Mesothelial cell of epicardium (in vitro differentiated cells): Measurements from ENCODE around the gene B3GALNT2. TPM values are rescaled to one million over a fixed set of nuclear protein-coding genes. Genes with fewer than 3 reads are reported as not detected.

Experiments used
- DNase-seq, 2 experiments: peaks; one replicate each; pipeline ENCODE4 v3.0.0; 2021; ENCODE audit warnings: low spot score in 2 of 2; ENCODE audit not compliant: unreplicated experiment in 2 of 2
- H3K27ac Mint-ChIP-seq: 2 replicates; pipeline ENCODE4 v1.8.0; 2021; ENCODE audit warnings: mixed read lengths
- H3K27me3 Mint-ChIP-seq: 2 replicates; pipeline ENCODE4 v1.8.0; 2021; ENCODE audit warnings: low read depth, mixed read lengths
- H3K36me3 Mint-ChIP-seq: 2 replicates; pipeline ENCODE4 v1.8.0; 2021; ENCODE audit warnings: mixed read lengths
- H3K4me1 Mint-ChIP-seq: 2 replicates; pipeline ENCODE4 v1.8.0; 2021; ENCODE audit warnings: mixed read lengths
- H3K4me3 Mint-ChIP-seq: 2 replicates; pipeline ENCODE4 v1.8.0; 2021; ENCODE audit warnings: mild to moderate bottlenecking, moderate library complexity, mixed read lengths
- H3K9me3 Mint-ChIP-seq: 2 replicates; pipeline ENCODE4 v1.8.0; 2021; ENCODE audit warnings: mixed read lengths
- CTCF ChIP-seq: fragments of 200-600 bp; sonication (generic); IDR thresholded peaks from one replicate; pipeline ENCODE4 v1.5.0; 2021; ENCODE audit warnings: antibody characterized with exemption; ENCODE audit not compliant: unreplicated experiment
- total RNA-seq: library from RNA; stranded (reverse); gene quantifications from 3 replicates; pipeline ENCODE4 v1.2.1, GENCODE V29; 2021

Gene B3GALNT2
- total RNA-seq, 1 donor from 2014 or later: 30.6 TPM

- no peaks in the 10 kb centered on the region for H3K27me3 Mint-ChIP-seq
- no peak overlapping the region for H3K4me3 Mint-ChIP-seq
- DNase-seq: no peak
- no peak for TF ChIP-seq CTCF
- H3K36me3 Mint-ChIP-seq: peaks cover 27% of the 10 kb centered on the region
- no peaks in the 10 kb centered on the region for H3K4me1 Mint-ChIP-seq
- H3K27ac Mint-ChIP-seq: no peak overlapping the region
- no peaks in the 10 kb centered on the region for H3K9me3 Mint-ChIP-seq
These were observed 50.2 kb downstream of the B3GALNT2 start for GRCh38 chr1:235454021-235454420.

- Mint-ChIP-seq H3K27me3 (no peaks in the 10 kb centered on the region), H3K4me3 (no peak overlapping the region), H3K4me1 (no peaks in the 10 kb centered on the region), H3K36me3 (peaks cover 30% of the 10 kb centered on the region), H3K9me3 (no peaks in the 10 kb centered on the region), H3K27ac (no peak overlapping the region)
- TF ChIP-seq CTCF: no peak
- no peak for DNase-seq
These were observed 53.3 kb downstream of the B3GALNT2 start for GRCh38 chr1:235450886-235451483.

- Mint-ChIP-seq H3K27me3 (no peaks in the 10 kb centered on the region), H3K36me3 (peaks cover 30% of the 10 kb centered on the region), H3K9me3 (no peaks in the 10 kb centered on the region), H3K4me3 (no peak overlapping the region), H3K4me1 (no peaks in the 10 kb centered on the region), H3K27ac (no peak overlapping the region)
- no peak for TF ChIP-seq CTCF
- DNase-seq: no peak
These were observed 53.8 kb downstream of the B3GALNT2 start for GRCh38 chr1:235450433-235450832.

GRCh38 chr1:235448616-235449015, 55.6 kb downstream of the B3GALNT2 start:
- no peaks in the 10 kb centered on the region for H3K9me3 Mint-ChIP-seq
- DNase-seq: no peak
- H3K4me3 Mint-ChIP-seq: no peak overlapping the region
- peaks cover 34% of the 10 kb centered on the region for H3K36me3 Mint-ChIP-seq
- H3K27ac Mint-ChIP-seq: no peak overlapping the region
- H3K27me3 Mint-ChIP-seq: no peaks in the 10 kb centered on the region
- TF ChIP-seq CTCF: no peak
- H3K4me1 Mint-ChIP-seq: no peaks in the 10 kb centered on the region

GRCh38 chr1:235442788-235443429, 61.3 kb downstream of the B3GALNT2 start:
- no peaks in the 10 kb centered on the region for H3K4me1 Mint-ChIP-seq
- H3K4me3 Mint-ChIP-seq: no peak overlapping the region
- no peaks in the 10 kb centered on the region for H3K9me3 Mint-ChIP-seq
- no peak for TF ChIP-seq CTCF
- no peak overlapping the region for H3K27ac Mint-ChIP-seq
- DNase-seq: no peak
- no peaks in the 10 kb centered on the region for H3K27me3 Mint-ChIP-seq
- H3K36me3 Mint-ChIP-seq: peaks cover 33% of the 10 kb centered on the region
